ENCODE data around the gene PHF2.

PHF2 gene

DNA sequence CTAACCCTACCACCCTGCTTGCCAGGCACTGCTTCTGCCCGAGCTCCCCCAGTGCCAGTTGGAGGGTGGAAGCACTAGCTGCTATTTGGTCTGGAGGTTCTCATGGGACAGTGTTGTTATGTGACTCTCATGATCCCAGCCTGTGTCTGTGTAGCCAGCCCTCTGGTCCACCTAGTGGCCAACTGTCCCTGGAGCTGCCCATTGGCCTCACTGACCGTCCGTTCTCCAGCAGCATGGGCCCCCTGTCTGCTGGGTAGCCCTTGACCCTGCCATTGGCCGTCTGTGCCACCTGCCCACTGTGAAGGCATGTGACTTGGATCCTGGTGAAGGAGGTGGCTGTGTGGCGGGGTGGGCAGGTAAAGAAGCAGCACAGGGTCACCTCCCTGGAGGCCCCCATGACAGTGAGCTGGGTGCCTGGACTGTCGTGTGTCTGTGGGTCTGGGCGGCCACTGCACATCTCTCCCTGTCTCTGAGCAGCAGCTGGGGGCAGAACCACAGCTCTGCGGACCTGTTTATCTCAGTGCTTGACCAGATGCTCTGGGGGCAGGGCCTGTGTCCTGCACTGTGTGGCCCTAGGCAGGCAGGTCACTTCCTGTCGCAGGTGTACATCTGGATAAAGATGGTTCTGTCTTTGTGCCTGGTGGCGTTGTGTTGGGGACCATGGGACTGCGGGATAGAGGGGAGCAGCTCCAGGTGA lies 11.4 kb downstream of the PHF2 start:
- DNase-seq = no peak

DNA sequence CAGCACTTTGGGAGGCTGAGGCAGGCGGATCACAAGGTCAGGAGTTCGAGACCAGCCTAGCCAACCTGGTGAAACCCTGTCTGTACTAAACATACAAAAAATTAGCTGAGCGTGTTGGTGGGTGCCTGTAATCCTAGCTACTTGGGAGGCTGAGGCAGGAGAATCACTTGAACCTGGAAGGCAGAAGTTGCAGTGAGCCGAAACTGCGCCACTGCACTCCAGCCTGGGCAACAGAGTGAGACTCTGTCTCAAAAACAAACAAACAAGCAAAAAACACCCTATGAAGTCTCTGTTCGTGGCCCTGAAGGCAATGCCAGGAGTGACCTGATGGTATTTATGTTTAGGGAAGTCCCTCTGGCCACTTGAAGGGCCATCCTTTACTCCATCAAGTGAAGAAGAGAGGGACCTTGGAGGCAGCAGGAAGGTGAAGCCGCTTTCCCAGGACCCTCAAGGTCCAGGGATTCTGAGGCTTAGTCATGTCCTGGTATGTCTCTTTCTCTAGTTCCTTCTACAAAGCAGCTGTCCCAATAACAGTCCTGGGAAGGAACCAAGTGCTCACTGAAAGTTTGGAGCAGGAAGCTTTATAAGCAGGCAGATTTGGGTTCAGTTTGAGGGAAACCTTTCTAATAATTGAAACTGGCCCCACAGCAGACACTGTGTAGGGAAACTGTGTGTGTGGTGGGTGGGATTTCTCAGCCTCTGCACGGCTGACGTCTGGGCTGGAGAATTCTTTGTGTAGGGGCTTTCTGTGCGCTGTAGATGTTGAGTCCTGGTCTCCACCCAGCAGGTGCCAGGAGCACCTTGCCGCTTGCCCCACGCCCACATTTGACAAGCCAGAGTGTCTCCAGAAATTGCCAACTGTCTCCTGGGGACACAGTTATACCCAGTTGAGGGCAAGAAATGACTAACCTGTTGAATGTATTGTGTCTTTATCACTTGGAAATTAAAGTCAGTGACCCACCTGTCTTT lies 12.5 kb downstream of the PHF2 start:
- DNase-seq = no peak

DNA sequence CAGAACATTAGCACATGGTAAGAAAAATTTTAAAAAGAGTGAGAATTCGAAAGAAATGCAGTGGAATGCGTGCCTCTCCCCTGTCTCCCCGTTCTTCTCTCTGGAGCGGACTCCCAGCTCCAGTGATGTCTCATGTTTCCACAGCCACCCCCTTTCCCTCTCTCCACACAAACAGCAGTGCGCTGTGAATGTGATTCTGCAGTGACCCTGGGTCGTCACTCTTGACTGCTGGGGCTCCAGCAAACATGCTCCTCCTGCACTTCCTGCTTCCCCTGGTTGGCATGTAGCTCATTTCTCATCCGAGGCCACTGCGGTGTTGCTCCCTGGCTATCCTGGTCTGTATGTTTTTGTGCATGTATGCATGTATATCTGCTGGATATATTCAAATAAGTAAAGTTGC lies 13.3 kb downstream of the PHF2 start:
- DNase-seq = no peak

DNA sequence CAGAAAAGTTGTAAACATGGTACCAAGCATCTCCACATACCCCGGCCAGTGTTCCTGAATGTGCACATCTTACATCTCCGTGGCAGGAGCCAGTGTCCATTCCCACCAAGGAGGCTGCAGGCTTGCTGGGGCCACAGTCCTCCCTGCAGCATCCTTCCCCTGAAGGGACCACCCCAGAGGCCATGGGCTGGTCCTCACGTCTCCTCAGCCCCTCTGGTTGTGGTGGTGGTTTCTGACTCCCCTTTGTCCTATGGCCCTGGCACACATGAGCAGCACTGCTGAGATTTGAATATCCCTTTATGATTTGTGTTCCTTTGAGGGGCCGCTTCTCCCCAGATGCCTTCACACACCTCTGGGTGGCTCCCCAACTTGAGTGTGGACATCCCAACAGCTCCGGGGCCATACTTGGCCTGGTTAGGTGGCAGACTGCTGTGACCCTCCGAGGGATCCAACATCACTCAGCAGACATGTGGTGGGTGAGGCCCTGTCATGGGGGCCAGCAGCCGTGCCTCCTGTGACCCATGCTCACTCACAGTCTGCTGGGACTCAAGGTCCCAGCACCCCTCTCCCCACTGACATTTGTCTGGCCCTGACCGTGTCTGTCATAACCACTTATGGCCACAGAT lies 14.3 kb downstream of the PHF2 start:
- no peak for DNase-seq

DNA sequence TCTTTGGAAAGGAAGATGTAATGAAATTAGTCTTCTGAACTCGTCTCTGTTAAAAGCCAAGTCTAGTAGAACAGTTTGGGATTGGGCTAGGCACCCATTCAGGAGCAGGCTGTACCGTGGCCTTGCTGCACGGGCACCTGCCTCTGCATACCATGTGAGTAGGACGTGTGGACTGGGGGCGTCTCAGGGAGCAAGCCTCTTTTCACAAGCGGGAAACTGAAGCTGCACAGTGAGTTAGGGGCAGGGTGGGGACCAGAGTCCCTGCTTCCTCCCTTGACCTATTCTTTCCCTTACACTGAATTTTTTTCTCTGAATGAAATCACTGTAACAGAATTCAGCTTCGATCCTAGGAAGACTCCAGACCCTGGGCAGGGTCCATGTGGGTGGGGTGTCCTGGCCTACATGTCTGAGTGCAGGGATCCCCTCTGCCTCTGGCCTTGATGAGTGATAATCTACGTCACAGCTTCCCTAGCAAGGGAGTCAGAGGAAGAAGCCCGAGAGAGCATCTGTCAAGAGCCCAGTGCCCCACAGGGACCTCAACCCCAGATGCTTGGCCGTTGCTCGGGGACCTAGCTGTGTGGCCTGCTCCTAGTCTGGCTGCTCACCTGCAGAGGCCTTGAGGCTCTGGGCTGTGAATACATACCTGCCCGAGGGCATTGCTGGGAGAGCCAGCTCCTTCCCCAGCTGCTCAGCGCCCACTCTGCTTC lies 15.1 kb downstream of the PHF2 start:
- no peak for DNase-seq

DNA sequence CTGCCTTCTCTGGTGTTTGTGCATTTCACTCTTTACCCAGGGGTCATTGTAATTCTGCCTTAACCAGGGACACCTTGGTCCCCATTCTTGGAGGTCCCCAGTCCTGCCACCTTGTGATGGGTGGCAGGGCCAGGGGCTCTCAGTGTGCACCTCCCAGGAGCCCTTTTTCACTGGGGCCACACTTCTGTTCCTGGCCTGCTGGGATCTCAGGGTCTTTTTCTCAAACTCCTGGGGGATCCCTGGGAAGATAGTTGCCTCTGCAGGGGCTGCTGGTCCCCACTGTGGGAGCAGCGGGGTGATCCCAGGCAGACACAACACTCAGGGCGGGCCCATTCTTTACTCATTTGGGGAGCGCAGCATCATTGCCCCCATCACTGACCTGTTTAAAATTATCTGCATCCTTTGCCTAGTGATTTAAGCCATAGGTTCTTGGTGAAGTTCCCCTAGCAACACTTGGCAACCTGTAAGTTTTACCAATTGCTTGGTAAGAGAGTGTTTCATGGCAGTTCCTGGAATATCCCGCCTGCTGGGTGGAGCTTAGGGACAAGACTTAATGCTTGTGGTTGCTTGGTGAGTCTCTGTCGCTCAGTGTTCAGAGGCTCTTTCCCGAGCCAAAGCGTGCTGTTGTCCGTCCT lies 15.7 kb downstream of the PHF2 start:
- no peak for DNase-seq

DNA sequence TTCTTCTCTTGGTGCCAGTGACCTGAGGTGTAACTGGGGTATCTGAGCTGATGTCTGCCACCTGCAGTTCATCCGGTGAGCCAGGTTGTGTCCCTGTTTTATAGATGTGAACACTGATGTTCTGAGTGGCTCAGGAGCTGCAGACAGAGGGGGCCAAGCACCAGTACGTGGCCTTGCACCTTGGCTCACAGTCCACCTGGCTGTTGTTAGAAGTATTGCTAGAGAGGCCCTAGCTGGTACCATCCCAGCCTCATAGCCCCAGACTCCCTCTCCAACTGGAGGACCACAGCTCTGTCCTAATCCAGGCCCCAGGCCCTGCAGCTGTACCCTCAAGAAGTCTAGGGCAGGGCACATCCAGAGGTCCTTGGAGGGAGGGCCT lies 16.2 kb downstream of the PHF2 start:
- DNase-seq = no peak

DNA sequence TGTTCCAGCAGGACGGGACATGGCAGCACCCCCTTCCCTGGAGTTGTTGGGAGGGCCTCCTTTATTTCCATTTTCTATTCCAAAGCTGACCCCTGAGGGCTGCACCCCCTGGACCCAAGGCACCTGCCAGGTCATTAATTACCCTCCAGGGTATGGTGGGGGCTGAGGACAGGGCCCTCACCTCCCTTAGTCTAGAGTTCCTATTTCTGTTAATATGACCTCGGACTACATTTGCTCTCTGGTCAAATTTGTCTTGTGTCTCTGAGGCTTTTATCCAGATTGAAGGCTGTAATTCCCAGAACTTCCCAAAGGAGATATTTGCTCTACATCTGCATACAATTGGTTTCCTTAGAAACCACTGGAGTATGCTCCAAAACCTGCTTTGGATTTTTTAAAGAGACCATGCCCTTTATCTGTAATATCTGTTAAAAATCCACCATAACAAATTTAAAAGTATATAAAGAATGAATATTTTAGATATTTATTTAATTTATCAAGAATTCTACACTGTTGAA lies 16.8 kb downstream of the PHF2 start:
- no peak for DNase-seq

DNA sequence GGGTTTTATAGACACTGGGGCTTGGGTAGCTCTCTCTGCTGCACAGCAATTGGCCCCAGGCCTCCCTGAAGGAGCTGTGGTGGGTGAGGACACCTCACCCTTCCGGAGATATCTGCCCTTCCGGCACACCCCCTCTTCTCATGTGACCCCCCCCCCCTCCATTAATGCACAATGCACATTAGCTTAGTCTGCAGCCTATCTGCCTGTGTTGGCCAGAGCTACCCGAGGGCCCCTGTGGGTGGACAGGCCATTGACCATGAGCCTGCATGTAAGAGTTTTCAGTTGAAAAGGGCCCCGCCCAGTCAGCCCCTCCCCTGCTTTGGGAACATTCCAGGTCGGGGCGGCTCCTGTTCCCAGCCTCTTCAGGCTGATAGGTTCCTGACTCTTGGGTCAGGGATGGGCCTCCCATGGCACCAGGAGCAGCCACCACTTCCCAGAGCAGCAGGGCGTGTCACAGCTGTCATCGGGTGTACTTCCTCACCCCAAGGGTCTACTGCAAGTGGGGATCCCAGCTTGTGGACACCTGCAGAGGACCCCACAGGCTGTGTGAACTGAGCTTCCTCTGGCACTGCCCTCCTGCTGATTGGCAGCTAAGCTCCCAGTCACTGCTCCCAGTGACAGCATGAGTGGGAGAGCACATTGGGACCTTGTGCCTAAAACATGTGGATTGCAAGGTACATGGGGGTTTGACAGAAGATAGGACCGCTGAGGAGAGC lies 17.8 kb downstream of the PHF2 start:
- DNase-seq = no peak

DNA sequence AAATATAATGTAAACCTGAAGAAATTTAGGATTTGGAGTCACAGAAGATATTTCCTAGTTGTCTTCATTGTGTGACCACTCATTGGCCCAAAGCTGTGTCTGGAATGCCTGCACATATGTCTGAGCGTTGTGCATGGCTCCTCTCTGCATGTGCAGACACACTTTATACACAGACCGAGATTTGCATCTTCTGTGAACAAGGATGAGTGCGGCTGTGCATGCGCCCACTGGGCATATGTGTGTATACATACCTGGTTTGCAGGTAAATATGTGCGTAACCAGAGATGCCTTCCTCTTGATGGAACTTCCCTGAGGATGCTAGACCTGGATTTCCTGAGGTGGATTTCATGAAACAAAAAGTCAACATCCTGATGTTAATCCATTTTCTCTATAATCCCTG lies 19.1 kb downstream of the PHF2 start:
- no peak for DNase-seq

DNA sequence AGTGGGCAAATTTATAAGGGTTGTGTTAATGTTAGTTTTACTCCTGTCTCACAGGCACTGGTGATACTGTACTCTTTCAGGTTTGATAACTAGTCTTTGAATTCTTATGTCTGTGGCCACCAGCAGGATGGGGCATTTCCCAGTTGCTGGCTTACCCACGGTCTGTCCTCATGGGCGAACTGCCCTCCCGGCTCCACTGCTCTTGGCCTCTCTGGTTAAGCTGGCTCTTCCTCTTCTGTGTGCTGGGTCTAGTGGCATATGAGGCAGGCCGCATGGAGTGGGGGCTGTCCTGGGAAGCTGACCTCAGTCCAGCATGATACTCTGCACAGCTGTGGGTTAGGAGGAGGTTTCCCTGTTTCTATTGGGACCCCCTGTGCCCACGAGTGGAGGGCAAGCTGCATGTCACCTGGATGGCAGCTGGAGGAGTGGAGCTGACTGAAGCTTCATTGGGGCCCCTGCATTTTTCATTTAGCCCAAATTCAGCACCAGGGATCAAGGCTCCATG lies 19.5 kb downstream of the PHF2 start:
- no peak for DNase-seq

DNA sequence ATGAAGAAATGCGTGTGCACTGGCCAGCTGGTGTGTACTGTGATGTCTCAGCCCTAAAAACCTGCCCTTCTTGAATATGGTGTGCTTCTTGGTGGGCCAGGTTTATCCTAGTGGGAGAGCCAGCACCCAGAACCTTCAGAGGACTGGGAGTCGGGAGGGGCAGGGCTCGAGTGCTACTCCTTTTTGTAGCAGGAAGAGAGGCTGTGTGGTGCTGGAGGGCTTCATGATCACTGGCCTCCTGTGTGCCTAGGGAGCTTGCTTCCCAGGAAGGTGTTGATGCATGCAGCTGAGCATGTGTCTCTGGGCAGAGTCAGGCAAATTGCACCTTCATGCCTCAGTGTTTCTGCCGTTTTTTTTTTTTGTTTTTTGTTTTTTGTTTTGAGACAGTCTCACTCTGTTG lies 20.0 kb downstream of the PHF2 start:
- no peak for DNase-seq

DNA sequence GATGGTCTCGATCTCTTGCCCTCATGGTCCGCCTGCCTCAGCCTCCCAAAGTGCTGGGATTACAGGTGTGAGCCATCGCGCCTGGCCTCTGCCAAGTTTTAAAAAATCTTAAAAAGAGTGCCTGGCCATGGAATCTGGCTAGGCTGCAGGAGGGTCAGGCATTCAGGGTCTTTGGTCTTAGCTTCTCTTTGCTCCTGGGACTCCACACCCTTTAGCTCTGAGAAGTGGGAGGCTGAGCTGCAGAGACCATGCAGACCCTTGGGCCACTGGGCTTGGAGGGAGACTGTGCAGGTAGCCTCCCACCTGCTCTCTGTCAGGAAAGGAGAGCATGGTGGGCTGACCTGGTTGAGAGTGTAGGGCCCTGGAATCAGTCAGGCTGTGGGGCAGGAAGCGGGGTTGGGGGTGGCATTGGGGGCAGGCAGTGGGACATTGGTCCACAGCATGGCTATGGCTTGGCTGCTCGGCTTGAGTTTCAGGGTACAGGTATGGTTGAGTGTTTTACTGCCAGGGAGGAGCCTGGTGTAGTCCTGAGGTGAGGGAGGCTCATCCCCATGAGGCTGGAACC lies 20.8 kb downstream of the PHF2 start:
- no peak for DNase-seq

DNA sequence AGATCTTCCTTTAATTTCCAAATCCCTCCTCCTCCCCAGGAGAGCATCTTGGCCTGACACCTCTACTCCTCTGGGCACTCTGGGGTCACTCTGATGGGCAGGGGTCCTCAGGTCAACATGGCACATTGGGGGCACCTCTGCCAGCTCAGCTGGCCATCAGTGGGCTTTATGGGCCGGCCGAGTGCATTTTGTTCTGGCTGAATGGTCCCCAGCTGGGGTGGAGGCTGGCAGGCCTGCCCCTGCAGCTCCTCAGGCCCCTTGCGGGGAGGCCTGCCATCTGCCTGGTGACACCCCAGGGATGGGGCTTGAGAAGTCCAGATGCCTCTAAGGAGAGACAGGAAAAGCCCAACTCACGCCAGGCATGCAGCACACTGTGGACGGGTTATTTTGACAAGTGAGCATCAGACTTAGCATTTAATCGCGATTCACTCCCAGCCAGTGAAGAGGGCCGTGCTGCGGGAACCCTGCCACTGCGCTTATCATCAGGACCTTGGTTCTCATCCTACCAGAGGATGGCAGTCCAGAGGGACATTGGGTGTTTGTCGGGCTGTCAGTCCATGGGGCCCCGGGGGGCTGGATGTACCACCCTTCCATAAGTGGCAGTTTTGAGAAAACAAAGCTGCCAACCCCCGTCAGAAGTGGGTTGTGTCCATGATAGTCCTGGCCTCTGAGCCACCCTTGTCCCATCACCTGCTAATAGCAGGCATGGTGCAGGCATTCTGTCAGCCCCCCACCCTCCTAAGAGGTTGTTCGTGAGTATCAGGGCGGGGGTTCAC lies 21.7 kb downstream of the PHF2 start:
- no peak for DNase-seq

DNA sequence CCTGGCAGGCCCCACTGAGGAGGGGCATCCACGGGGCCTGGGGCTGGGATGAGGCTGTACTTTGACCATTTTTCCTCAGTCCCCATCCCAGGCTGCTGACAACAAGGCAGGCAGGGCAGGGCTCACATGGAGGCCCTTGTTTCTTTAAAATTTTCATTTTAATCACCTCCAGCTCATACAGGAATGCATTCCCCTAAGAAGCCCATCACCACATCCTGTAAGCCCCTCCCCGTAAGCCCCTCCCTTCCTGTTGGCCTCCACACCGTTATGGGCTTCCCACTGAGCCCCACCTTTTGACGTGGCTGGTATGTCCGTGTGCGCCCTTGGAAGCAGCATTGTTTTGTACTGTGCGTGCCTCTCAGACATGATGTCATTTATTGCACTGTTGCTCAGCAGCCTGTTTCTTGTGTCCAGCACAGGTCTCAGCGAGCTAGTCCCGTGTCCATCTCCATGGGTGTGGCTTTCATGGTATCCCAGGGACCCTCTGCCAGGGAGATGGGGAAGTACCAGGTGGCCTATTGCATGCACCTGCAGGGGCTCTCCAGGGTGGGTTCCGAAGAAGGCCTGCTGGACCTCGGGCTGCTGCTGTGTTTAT lies 22.4 kb downstream of the PHF2 start:
- no peak for DNase-seq

DNA sequence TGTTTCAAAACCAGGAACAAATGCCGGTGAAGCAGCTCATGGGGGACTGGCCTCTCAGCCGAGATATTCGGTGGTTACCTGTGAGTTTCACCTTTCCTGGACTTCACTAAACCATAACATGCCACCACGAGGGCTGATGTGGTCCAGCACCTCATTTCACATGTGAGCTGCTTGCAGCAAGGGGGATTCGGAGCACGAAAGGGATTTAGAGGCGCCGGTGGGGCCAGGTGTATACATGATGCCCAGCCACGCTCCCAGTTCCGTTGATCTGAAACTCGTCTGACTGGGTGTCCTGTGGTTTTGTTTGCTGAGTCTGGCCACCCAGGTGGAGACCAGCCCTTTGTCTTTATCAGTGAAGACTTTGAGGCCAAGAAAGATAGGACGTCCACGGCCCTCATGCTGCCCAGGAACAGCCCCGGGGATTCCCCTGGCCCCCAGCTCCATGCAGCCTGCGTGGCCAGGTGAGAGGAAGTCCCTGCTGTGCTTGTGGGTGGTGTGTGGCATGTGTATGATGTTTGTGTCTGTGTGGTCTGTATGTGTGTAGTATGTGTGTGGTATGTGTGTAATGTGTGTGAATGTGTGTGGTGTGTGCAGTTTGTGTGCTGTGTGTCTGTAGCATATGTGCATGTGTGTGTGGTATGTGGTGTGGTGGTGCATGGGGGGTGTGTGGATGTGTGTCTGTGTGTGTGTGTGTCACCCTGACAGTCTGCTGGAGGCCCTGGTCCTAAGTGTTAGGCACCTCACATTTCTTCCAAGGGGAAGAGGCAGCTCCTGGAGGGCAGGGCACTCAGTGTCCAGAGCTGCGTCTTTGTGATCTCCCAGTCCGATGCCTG lies 23.4 kb downstream of the PHF2 start:
- no peak for DNase-seq

DNA sequence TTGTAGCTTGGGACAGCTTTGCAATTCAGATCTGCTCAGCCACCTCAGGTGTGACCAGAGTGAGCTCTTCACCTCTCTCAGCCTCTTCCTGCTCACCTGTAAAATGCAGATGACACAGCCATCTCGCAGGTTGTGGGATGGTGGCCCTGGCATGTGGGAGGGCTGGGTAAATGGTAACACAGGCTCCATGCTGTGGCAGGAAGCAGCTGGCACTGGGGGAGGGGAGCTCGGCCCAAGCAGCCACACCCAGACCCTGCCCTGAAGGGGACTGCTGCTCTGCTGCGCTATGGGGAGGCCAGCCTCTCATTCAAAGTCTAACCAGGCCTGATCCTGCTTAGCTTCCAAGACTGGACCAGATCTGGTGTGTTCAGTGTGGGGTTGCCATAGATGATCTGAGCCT lies 24.1 kb downstream of the PHF2 start:
- no peak for DNase-seq

DNA sequence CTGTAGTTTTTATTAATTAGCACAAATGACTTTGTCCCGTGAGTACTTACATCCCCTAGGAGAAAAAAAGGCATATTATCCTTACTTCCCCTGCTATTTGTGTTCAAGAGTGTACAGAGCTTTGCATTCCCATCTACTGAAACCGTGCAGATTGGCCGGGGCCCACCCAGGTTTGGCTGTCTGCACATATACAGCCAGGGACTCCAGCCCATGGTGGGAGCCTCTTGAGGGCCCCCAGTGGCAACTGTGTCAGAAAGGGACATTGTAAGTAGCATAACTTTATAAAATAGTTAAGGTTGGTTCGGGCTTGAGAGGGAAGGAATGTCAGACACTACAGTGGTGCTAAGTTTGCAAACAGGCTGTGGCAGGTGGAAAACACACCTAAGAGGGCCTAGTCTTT lies 24.7 kb downstream of the PHF2 start:
- DNase-seq = no peak

DNA sequence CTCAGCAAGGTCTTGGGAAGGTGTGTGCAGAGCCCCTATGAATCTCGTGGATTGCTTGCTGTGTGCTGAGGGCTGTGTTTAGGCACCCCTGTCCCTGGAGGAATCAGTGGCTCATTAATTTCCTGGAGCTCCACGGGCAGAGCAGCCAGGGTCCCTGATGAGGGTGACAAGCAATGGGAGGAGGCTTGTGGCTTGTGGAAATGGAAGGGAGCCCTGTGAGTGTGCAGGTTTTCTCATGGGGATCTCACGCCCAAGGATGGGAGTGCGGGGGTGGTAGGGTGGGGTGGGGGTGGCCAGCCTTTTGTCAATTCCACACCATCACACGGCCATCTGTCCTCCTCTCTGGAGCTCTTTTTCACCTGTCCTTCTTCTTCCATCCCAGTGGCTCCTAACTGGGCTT lies 25.3 kb downstream of the PHF2 start:
- no peak for DNase-seq
